OCI-LY1 (cell line): ENCODE data around the gene MED27.

Experiments used
- EZH2 ChIP-seq: fragments of 200-600 bp; sonication (generic), shearing (Covaris generic); IDR thresholded peaks from 2 replicates; pipeline ENCODE4 v1.8.0; 2017; ENCODE audit warnings: borderline replicate concordance, mixed run types, mild to moderate bottlenecking, antibody characterized with exemption, low read length, moderate library complexity, mixed read lengths
- TF ChIP-seq, protein P1 (sequence below): fragments of 200-600 bp; sonication (generic), shearing (Covaris generic); IDR thresholded peaks from 2 replicates; pipeline ENCODE4 v1.5.1; 2017; ENCODE audit warnings: mild to moderate bottlenecking, antibody characterized with exemption, low read length, moderate library complexity, mixed read lengths

DNA sequence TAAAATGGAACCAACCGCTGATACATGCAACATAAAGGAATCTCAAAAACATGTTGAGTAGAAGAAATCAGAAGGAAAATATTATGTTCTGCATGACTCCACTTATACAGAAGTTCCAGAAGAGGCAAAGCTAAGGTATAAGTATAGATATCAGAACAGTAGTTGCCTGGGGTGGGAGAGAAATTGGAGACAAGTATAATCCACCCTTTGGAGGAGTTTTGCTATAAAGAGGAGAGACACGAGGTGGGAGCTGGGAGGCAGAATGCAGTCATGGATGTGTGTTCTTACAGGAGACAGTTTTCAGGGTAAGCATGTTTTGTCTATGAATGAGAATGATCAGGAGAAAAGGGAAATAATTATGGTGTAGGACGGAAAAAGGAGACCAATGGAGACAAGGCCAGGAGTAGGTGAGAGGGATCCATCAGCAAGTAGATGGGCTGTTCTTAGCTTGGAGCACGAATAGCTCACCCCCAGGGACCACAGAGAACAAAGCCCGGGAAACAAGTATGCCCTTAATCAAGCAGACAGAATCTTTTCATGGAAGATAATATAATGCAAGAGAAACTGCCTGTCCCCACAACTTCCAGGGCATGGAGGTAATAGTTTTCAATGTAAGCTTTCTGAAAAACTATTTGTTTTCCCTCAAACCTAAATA is 72.2 kb downstream of the MED27 start:
- TF ChIP-seq, protein P1, sequence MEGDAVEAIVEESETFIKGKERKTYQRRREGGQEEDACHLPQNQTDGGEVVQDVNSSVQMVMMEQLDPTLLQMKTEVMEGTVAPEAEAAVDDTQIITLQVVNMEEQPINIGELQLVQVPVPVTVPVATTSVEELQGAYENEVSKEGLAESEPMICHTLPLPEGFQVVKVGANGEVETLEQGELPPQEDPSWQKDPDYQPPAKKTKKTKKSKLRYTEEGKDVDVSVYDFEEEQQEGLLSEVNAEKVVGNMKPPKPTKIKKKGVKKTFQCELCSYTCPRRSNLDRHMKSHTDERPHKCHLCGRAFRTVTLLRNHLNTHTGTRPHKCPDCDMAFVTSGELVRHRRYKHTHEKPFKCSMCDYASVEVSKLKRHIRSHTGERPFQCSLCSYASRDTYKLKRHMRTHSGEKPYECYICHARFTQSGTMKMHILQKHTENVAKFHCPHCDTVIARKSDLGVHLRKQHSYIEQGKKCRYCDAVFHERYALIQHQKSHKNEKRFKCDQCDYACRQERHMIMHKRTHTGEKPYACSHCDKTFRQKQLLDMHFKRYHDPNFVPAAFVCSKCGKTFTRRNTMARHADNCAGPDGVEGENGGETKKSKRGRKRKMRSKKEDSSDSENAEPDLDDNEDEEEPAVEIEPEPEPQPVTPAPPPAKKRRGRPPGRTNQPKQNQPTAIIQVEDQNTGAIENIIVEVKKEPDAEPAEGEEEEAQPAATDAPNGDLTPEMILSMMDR, result no peak
- no peak for TF ChIP-seq EZH2
